Measurements from ENCODE around the gene SPTSSB. TPM values are rescaled to one million over a fixed set of nuclear protein-coding genes. Genes with fewer than 3 reads are reported as not detected.

SPTSSB gene
- total and polyA plus RNA-seq, 9 of the 15 experiments (the other 6 are each of a cell fraction or from before 2014, with no cell fraction given) = 0.07 TPM; not detected in 8

- TF ChIP-seq E2F1 (CRISPR knock-in tag; IDR thresholded peaks at IDR 0.05) = no peak
- no peak for TF ChIP-seq ZNF512 (tag; IDR thresholded peaks at IDR 0.05)
- TF ChIP-seq E2F4 (CRISPR knock-in tag; IDR thresholded peaks at IDR 0.05; ENCODE audit: low read depth) = no peak
- TF ChIP-seq ZNF77 (CRISPR knock-in tag; IDR thresholded peaks at IDR 0.05) = no peak
- TF ChIP-seq NONO (IDR thresholded peaks at IDR 0.05; ENCODE audit: low read depth in 2 of 2, low read length in 1 of 2) = no peak
- TF ChIP-seq ELK1 (CRISPR knock-in tag; IDR thresholded peaks at IDR 0.05) = no peak
- no peak for TF ChIP-seq NCOR1 (IDR thresholded peaks at IDR 0.05)
These were observed 18.9 kb upstream of the SPTSSB start (continued) for GRCh38 chr3:161390200-161390599.
